BJ (cell line): ENCODE results near the gene SEPTIN2. TPM values are rescaled to one million over a fixed set of nuclear protein-coding genes. Genes with fewer than 3 reads are reported as not detected.

Source experiments
- CTCF ChIA-PET: fragments of 350-600 bp; formaldehyde crosslinking; extraction: SDS; loops from one replicate; lab custom pipeline; 2021; ENCODE audit warnings: antibody characterized with exemption, inconsistent platforms; lab: Yijun Ruan, JAX
- POLR2A ChIA-PET: fragments of 300-600 bp; sonication (Branson Sonifier 250); formaldehyde crosslinking; extraction: SDS; loops from one replicate; lab custom pipeline; 2021; ENCODE audit warnings: antibody characterized with exemption; lab: Charles Lee
- DNase-seq: peaks from one replicate; pipeline ENCODE4 v3.0.0-alpha.2; 2011; ENCODE audit warnings: low read depth
- H3K27me3 ChIP-seq: 2 replicates; pipeline ENCODE4 v1.6.0; 2011; ENCODE audit warnings: low read length; ENCODE audit not compliant: control insufficient read depth, insufficient read depth
- H3K36me3 ChIP-seq: 2 replicates; pipeline ENCODE4 v1.5.1; 2011; ENCODE audit warnings: low read length; ENCODE audit not compliant: control insufficient read depth, insufficient read depth
- H3K4me3 ChIP-seq: 2 replicates; pipeline ENCODE4 v1.5.1; 2011; ENCODE audit warnings: low read depth, mild to moderate bottlenecking, control low read depth, low read length
- polyA plus RNA-seq: library from polyadenylated mRNA; depleted of rRNA; stranded (reverse); fragments of >200 nt; gene quantifications from 2 replicates; pipeline ENCODE4 v1.2.3, GENCODE V29; 2011
- TF ChIP-seq, protein P1 (sequence below): IDR thresholded peaks from 2 replicates; pipeline ENCODE4 v1.5.1; 2011; ENCODE audit warnings: low read depth, mild to moderate bottlenecking, control low read depth, inconsistent platforms, low read length, moderate library complexity; ENCODE audit not compliant: insufficient read depth

Gene SEPTIN2
- polyA plus RNA-seq, 1 experiment: 336 TPM

DNA sequence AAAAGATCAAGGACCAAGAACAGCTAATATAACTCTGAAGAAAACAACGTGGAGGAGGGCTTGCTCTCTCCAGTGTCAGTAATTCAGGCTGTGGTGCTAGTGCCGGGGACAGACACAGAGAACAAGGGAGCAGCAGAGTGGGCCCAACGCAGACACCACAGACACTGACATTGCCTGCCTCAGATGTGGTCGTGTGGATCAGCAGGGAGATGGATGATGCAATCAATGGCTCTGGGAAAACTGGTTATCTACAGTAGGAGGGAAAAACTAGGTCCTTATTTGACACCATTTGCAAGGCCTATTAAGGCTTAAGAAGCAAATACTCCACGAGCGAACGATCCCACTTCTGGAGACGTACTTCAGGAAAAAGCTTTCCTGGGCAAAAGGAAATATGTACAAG lies 36.3 kb upstream of the SEPTIN2 start:
- TF ChIP-seq, protein P1, sequence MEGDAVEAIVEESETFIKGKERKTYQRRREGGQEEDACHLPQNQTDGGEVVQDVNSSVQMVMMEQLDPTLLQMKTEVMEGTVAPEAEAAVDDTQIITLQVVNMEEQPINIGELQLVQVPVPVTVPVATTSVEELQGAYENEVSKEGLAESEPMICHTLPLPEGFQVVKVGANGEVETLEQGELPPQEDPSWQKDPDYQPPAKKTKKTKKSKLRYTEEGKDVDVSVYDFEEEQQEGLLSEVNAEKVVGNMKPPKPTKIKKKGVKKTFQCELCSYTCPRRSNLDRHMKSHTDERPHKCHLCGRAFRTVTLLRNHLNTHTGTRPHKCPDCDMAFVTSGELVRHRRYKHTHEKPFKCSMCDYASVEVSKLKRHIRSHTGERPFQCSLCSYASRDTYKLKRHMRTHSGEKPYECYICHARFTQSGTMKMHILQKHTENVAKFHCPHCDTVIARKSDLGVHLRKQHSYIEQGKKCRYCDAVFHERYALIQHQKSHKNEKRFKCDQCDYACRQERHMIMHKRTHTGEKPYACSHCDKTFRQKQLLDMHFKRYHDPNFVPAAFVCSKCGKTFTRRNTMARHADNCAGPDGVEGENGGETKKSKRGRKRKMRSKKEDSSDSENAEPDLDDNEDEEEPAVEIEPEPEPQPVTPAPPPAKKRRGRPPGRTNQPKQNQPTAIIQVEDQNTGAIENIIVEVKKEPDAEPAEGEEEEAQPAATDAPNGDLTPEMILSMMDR: no peak
- POLR2A ChIA-PET: no interaction called here
- H3K4me3 ChIP-seq: no peak overlapping the region
- H3K36me3 ChIP-seq: no peaks in the 10 kb centered on the region
- DNase-seq: no peak
- CTCF ChIA-PET: no interaction called here
- no peaks in the 10 kb centered on the region for H3K27me3 ChIP-seq

DNA sequence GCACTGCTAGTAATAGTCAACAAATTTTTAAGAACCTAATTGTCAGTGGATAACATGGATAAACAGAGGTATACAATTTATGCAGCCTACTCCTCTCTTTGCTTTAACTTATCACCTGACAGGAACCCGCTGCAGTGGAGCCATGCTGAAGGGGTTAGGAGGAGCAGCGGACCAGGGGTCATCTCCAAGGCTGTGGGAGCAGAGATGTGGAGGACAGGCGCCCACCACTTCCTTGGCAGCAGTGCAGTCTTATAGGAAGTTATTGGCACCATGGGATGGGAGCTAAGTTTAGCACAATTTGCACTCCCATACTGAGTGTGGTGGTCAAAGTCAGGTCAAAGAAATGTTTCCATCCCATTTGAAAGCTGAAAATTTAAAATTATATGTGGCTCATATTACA lies 35.9 kb upstream of the SEPTIN2 start:
- TF ChIP-seq, protein P1: no peak
- H3K36me3 ChIP-seq: no peaks in the 10 kb centered on the region
- H3K27me3 ChIP-seq: no peaks in the 10 kb centered on the region
- ChIA-PET POLR2A (no interaction called here), CTCF (no interaction called here)
- no peak for DNase-seq
- no peak overlapping the region for H3K4me3 ChIP-seq

DNA sequence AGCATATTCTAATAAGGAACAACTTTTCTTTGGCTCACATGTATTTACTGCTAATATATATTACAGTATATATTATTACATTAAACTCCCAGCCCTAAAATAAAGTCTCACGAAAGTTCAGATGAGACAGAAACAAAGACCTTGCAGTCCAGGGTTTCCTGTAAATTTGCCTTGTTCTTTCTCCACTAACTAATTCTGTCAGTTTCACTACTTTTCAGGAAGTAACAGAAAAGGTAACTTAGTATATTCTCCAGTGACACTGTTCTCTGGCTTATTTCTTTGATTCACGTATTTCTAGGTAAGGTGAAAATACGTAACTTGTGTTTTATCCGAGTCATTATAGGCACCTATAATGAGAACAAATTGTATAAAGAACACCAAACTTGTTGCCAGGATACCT lies 35.4 kb upstream of the SEPTIN2 start:
- POLR2A ChIA-PET: no interaction called here
- Histone ChIP-seq H3K36me3 (0 out of 2 replicates have a peak, but pooled peaks cover 2% of the 10 kb centered on the region), H3K27me3 (no peaks in the 10 kb centered on the region), H3K4me3 (no peak overlapping the region)
- CTCF ChIA-PET: no interaction called here
- TF ChIP-seq, protein P1: no peak
- no peak for DNase-seq

DNA sequence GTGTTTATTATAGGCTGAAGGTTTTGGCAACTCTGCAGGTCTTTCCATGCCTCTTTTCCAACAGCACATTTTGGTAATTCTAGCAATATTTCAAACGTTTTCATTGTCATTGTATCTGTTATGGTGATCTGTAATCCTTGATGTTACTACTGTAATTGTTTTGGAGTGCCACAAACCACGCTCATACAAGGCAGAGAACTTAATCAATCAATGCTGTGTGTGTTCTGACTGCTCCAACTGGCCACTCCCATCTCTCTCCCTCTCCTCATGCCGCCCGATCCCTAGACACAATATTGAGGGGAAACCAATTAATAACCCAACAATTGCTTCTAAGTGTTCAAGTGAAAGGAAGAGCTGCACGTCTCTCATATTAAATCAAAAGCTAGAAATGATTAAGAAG lies 33.2 kb upstream of the SEPTIN2 start:
- H3K27me3 ChIP-seq: no peaks in the 10 kb centered on the region
- POLR2A ChIA-PET: no interaction called here
- CTCF ChIA-PET: no interaction called here
- TF ChIP-seq, protein P1: no peak
- 0 out of 2 replicates have a peak, but pooled peaks cover 2% of the 10 kb centered on the region for H3K36me3 ChIP-seq
- H3K4me3 ChIP-seq: no peak overlapping the region
- no peak for DNase-seq

DNA sequence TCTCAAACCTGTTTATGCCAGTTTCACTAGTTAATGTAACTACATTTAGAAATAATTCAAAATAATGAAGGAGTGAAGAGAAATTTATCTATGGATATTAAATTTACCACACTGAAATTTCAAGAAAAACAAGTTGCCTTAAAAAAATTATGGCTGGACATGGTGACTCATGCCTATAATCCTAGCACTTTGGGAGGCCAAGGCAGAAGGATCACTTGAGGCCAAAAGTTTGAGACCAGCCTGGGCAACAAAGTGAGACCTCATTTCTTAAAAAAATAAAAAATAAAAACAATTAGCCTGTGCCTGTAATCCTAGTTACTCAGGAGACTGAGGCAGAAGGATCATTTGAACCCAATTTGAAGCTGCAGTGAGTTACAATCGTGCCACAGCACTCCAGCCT lies 30.1 kb upstream of the SEPTIN2 start:
- ChIA-PET POLR2A (no interaction called here), CTCF (no interaction called here)
- Histone ChIP-seq H3K27me3 (no peaks in the 10 kb centered on the region), H3K4me3 (no peak overlapping the region), H3K36me3 (peaks cover 5% of the 10 kb centered on the region)
- no peak for DNase-seq
- TF ChIP-seq, protein P1: no peak
